ENCODE data around the gene PDCD1.

GRCh38 chr2:241874277-241874925 lies 15.7 kb upstream of the PDCD1 start:
- TF ChIP-seq TCF7L2 (IDR thresholded peaks at IDR 0.05; ENCODE audit: borderline replicate concordance, low read depth, low read length) (no peak), BCL11A (tag by site-specific recombination; IDR thresholded peaks at IDR 0.05; ENCODE audit: low read depth) (no peak), BCL11B (tag by site-specific recombination; IDR thresholded peaks at IDR 0.05; ENCODE audit: low read depth) (no peak), ZNF174 (tag by site-specific recombination; IDR thresholded peaks at IDR 0.05) (no peak), PATZ1 (tag by site-specific recombination; IDR thresholded peaks at IDR 0.05) (no peak), REST (tag by site-specific recombination; IDR thresholded peaks at IDR 0.05) (no peak), ZNF274 (IDR thresholded peaks at IDR 0.05; ENCODE audit: low read length) (no peak), ZNF274 (tag by site-specific recombination; IDR thresholded peaks at IDR 0.05; ENCODE audit: borderline replicate concordance) (no peak), ZBTB26 (tag by site-specific recombination; optimal IDR thresholded peaks at IDR 0.05) (no peak), ZNF629 (tag by site-specific recombination; IDR thresholded peaks at IDR 0.05) (no peak), HOXC10 (CRISPR knock-in tag; IDR thresholded peaks at IDR 0.05) (no peak), ZNF24 (tag by site-specific recombination; IDR thresholded peaks at IDR 0.05) (no peak)
- TF ChIP-seq, protein P1, sequence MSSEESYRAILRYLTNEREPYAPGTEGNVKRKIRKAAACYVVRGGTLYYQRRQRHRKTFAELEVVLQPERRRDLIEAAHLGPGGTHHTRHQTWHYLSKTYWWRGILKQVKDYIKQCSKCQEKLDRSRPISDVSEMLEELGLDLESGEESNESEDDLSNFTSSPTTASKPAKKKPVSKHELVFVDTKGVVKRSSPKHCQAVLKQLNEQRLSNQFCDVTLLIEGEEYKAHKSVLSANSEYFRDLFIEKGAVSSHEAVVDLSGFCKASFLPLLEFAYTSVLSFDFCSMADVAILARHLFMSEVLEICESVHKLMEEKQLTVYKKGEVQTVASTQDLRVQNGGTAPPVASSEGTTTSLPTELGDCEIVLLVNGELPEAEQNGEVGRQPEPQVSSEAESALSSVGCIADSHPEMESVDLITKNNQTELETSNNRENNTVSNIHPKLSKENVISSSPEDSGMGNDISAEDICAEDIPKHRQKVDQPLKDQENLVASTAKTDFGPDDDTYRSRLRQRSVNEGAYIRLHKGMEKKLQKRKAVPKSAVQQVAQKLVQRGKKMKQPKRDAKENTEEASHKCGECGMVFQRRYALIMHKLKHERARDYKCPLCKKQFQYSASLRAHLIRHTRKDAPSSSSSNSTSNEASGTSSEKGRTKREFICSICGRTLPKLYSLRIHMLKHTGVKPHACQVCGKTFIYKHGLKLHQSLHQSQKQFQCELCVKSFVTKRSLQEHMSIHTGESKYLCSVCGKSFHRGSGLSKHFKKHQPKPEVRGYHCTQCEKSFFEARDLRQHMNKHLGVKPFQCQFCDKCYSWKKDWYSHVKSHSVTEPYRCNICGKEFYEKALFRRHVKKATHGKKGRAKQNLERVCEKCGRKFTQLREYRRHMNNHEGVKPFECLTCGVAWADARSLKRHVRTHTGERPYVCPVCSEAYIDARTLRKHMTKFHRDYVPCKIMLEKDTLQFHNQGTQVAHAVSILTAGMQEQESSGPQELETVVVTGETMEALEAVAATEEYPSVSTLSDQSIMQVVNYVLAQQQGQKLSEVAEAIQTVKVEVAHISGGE (tag by site-specific recombination; conservative IDR thresholded peaks at IDR 0.05; ENCODE audit: low read depth): no peak
- TF ChIP-seq, protein P2, sequence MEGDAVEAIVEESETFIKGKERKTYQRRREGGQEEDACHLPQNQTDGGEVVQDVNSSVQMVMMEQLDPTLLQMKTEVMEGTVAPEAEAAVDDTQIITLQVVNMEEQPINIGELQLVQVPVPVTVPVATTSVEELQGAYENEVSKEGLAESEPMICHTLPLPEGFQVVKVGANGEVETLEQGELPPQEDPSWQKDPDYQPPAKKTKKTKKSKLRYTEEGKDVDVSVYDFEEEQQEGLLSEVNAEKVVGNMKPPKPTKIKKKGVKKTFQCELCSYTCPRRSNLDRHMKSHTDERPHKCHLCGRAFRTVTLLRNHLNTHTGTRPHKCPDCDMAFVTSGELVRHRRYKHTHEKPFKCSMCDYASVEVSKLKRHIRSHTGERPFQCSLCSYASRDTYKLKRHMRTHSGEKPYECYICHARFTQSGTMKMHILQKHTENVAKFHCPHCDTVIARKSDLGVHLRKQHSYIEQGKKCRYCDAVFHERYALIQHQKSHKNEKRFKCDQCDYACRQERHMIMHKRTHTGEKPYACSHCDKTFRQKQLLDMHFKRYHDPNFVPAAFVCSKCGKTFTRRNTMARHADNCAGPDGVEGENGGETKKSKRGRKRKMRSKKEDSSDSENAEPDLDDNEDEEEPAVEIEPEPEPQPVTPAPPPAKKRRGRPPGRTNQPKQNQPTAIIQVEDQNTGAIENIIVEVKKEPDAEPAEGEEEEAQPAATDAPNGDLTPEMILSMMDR (tag by site-specific recombination; IDR thresholded peaks at IDR 0.05): no peak

Data from HEK293 (cell line).